ENCODE results near the gene DLL1.

DLL1 gene

GRCh38 chr6:170283212-170284081 lies 7.4 kb downstream of the DLL1 start:
- DNase-seq (ENCODE audit: low read depth): no peak

- DNase-seq (ENCODE audit: low read depth): no peak
These were observed 8.2 kb downstream of the DLL1 start for GRCh38 chr6:170282512-170283158.

- no peak for DNase-seq (ENCODE audit: low read depth)
These were observed 9.3 kb downstream of the DLL1 start for GRCh38 chr6:170281331-170282292.

- DNase-seq (ENCODE audit: low read depth): no peak
These were observed 10.2 kb downstream of the DLL1 start for GRCh38 chr6:170280689-170281045.

- no peak for DNase-seq (ENCODE audit: low read depth)
These were observed 10.7 kb downstream of the DLL1 start for GRCh38 chr6:170279977-170280688.

- no peak for DNase-seq (ENCODE audit: low read depth)
These were observed 11.5 kb downstream of the DLL1 start for GRCh38 chr6:170279426-170279825.

- no peak for DNase-seq (ENCODE audit: low read depth)
These were observed 12.2 kb downstream of the DLL1 start for GRCh38 chr6:170278743-170279094.

- DNase-seq (ENCODE audit: low read depth): no peak
These were observed 12.8 kb downstream of the DLL1 start for GRCh38 chr6:170277893-170278742.

- DNase-seq (ENCODE audit: low read depth): no peak
These were observed 14.4 kb downstream of the DLL1 start for GRCh38 chr6:170276369-170277057.

- DNase-seq (ENCODE audit: low read depth): no peak
These were observed 15.9 kb downstream of the DLL1 start for GRCh38 chr6:170274713-170275560.

- DNase-seq (ENCODE audit: low read depth): no peak
These were observed 17.2 kb downstream of the DLL1 start for GRCh38 chr6:170273681-170274080.

GRCh38 chr6:170273191-170273590 lies 17.7 kb downstream of the DLL1 start:
- no peak for DNase-seq (ENCODE audit: low read depth)

GRCh38 chr6:170272341-170273065 lies 18.4 kb downstream of the DLL1 start:
- no peak for DNase-seq (ENCODE audit: low read depth)

GRCh38 chr6:170271771-170272314 lies 19.0 kb downstream of the DLL1 start:
- peak; percentile 53 for DNase-seq (ENCODE audit: low read depth)

- DNase-seq (ENCODE audit: low read depth): no peak
These were observed 19.8 kb downstream of the DLL1 start for GRCh38 chr6:170270984-170271593.

GRCh38 chr6:170269846-170270541 lies 20.9 kb downstream of the DLL1 start:
- no peak for DNase-seq (ENCODE audit: low read depth)

- DNase-seq (ENCODE audit: low read depth): no peak
These were observed 21.6 kb downstream of the DLL1 start for GRCh38 chr6:170269151-170269845.

Data from stimulated activated CD8-positive, alpha-beta memory T cell treated with anti-CD3 and anti-CD28 coated beads, Interleukin-15, amount 100 ng/mL, for 1 hour (primary cell).